RCC 7860 (cell line): ENCODE results near the gene AVPR2.

Experiments used
- DNase-seq: peaks from one replicate; pipeline ENCODE4 v3.0.0-alpha.2; 2015; ENCODE audit warnings: low spot score
- FAIRE-seq: peaks from 2 replicates; lab custom pipeline; 2012; peaks lifted over from hg19 to GRCh38; lab: Jason Lieb, UNC

AVPR2 gene

DNA sequence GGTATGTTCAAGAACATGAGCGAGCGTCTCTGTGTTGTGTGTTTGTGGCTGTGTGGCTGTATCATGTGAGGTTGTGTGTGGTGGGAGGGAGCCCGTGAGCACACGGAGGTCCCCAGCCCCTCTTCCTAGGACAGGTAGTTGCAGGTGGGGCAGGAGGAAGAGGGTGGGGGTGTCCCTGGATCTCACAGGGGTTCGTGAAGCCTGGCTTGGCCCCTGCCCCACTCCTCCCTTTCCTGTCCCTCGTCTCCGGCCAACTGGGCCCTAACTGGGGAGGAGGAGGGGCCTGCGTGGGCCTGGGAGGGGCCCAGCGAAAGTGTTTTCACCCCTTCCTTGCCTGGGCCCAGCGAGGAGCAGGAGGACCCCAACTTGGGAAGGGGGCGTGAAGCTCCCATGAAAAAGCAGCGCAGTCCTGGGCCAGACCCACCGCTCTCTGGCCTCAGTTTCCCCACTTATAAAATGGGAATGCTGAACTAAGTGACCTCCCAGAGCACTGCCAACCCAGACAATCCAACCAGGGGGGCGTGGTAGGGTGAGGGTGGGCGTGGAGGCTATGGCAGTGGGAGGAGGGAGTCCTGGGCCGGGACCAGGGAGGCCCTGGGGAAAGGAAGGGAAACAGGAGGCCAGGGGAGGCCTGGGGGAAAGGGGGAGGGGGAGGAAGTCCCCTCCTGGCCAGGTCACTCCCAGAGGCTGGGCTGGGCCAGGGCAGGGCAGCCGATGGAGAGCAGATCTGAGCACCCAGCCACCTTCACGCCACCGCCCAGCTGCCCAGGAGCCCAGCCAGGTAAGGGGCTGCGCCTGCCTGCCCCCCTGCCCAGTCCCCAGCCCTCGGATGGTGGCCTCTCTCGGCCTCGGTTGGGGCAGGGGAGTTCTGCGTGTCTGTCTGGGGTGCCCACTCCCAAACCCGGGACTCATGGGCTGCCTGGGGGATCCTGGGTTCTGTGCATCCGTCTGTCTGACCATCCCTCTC lies at the start of gene AVPR2:
Gene AVPR2 (plus strand): TSS at position 683 of the 967 bp plus-strand sequence. CDS start 473 bp downstream, outside the sequence.
- FAIRE-seq = no peak
- DNase-seq = no peak

GRCh38 chrX:153854702-153855101 lies 49.8 kb upstream of the AVPR2 start:
- FAIRE-seq (no peak), DNase-seq (no peak)

DNA sequence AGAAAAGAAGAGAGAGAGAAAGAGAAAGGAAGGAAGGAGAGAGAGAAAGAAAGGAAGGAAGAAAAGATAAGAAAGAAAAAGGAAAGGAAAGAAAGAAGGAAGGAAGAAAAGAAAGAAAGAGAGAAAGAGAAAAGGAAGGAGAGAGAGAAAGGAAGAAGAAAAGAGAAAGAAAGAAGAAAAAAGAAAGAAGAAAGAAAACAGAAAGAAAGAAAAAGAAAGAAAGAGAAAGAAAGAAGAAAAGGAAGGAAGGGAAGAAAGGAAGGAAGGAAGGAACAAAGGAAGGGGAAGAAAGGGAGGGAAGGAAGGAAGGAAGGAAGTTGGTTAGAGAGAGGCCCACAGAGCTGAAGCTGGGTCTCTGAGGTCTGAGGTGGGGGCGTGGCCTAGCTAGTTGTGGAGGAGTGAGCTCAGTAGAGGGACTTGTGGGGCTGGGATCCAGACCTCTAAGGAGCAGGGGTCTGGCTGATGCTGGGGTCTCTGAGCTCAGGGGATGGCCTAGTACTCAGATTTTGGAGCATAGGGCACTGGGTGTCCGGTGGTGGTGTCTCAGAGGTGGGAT lies 47.0 kb upstream of the AVPR2 start:
- no peak for FAIRE-seq
- no peak for DNase-seq

- DNase-seq (no peak), FAIRE-seq (no peak)
Measured at GRCh38 chrX:153861151-153861550, 43.3 kb upstream of the AVPR2 start.

GRCh38 chrX:153861733-153862310 lies 42.7 kb upstream of the AVPR2 start:
- FAIRE-seq = no peak
- DNase-seq = no peak

DNA sequence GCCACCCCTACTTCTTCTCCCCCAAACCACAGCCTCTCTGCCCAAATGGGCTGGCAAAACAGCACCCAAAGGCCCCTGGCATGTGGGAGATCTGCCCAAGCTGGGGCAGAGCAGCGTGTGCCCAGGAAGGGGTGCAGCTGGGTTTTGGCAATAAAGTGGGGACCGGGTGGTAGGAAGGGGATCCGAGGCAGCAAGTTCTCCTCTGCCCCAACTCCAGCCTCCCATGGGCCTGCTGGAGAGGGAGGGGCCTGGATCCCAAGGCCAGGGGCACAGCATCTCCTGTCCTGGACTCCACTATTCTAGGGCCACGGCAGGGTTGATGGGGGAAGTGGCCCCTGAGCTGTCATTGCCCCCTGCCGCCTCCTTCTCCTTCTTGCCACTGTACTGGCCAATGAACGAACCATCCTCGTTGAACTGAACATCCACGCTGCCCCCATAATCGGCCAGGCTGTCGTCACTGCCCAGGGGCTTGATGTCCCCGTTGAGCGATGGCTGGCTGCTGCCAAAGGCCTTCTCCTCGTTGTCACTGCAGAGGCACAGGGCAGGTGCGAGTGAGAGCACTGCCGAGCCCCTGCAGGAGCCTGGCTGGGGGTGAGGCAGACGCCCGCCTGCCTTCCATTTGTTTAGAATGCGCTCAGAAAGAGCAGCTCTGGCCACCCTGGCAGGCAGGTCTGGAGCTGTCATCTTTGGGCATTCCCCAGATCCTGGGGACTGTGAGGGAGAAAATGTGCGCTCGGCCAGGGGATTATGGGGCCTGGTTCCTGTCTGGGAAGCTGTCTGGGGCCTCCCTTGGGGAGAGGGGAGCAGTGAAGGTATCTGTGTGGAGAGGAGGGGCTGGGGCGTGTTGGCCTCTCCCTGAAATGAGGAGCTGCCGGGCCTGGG lies 41.9 kb upstream of the AVPR2 start:
- FAIRE-seq = no peak
- no peak for DNase-seq

DNA sequence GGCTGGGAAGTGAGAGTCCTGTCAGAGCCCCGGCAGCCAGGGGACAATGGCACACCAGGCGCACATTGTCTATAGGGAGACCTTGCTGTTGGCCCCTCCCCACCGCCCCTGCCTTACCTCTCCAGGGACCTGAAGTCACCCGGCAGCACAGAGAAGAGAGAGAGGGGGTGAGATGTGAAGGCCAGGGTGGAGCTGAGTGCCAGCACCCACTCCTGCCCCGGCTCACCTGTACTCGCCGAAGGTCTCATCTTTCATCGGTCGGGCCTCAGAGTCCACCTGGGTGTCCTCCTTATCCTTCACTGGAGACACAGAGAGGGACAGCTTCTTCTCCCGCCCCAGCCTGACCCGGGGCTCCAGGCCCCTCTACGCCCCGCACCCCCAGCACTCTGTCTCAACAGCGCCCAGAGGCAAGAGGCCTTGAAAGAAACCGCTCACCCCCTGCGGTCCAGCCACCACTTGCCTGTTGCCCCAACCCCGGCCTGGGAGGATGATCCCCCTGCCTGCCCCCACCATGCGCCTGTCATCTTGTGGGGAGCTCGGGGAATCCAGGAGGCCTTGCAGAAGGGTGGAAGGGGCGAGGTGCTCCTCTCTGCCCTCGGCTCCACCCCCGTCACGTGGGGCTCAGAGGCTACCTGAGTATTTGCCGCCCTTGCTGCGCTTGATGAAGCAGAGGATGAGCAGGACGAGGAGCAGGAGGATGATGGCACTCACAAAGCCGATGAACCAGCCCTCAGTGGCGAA lies 41.1 kb upstream of the AVPR2 start:
- no peak for DNase-seq
- FAIRE-seq = no peak

DNA sequence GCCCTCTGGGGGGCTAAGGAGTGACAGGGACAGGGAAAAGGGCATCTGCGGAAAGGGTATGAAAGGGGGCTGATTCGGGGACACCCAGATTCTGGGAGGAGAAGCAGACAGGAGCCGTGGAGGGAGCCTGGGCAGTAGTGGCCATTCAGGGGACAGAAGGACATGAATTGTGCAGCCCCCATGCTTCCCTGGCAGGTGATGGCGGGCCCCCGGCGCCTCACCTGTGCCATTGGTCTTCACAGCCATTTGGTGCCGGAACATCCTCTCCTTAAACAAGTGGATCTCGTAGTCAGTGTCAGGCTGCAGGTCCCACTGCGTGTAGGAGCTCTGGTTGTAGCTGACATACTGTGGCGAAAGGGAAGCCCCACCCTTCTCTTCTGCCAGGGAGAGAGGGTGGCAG lies 40.4 kb upstream of the AVPR2 start:
- FAIRE-seq = no peak

DNA sequence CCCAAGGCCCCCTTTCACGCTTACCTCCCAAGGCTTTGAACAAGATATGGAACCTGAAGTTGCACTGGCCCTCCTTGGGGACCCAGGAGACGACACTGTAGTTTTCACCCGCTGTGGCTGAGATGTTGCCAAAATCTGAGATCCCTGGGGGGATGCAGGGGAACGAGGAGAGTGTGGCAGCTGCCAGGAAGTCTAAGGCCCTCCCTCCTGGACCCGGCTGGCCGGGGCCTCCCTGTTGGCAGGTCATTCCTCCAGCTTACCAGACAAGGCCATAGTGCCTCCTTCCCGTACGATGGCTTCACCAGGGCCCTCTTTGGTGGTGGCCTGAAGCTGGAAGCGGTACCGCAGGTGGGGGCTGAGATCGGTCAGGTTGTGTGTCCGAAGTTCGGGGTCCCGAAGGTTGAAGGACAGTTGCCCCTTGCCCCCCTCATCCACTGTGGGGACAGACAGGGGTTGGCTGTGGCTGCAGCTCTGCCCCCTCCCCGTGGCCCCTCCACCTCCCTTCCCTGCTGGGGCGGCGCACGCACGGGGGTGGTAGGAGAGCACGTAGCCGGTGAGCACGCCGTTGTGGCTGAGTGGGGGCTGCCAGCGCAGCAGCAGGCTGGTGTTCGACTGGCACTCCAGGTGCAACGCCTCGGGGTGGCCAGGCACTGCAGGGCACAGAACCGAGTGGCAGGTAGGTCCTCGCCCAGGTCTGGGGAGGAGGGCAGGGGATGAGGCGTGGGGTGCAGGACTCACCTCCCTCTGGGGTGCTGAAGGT lies 39.7 kb upstream of the AVPR2 start:
- FAIRE-seq (no peak), DNase-seq (no peak)

More for the DNA sequence above, 40.4 kb upstream of the AVPR2 start:
- no peak for DNase-seq

- no peak for DNase-seq
- FAIRE-seq = no peak
Measured at GRCh38 chrX:153865321-153865580, 39.2 kb upstream of the AVPR2 start.

GRCh38 chrX:153865685-153866084 lies 38.8 kb upstream of the AVPR2 start:
- FAIRE-seq = no peak
- no peak for DNase-seq

- DNase-seq (no peak), FAIRE-seq (no peak)
Measured at GRCh38 chrX:153866302-153867019, 38.0 kb upstream of the AVPR2 start.

DNA sequence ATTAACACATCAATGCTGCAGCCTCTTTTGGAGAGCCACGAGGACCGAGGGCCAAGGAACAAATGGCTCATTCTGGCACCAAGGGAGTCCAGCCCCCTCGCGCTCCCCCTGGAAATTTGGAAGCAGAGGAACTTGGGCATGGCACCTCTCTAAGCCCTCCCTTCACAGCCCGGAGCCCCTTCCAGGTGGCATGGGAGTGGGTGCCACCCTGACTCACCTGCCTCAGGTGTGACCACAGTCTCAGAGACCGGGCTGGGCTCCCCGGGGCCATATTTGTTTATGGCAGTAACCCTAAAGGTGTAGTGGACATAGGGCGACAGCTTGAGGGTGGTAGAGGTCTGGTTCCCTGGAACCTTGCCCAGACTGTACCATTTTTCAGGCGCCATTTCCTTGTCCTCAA lies 37.3 kb upstream of the AVPR2 start:
- DNase-seq = no peak
- no peak for FAIRE-seq

GRCh38 chrX:153867671-153868070 lies 36.8 kb upstream of the AVPR2 start:
- no peak for FAIRE-seq

GRCh38 chrX:153868576-153869472 lies 35.6 kb upstream of the AVPR2 start:
- no peak for DNase-seq
- FAIRE-seq = no peak

More at GRCh38 chrX:153867671-153868070, 36.8 kb upstream of the AVPR2 start:
- no peak for DNase-seq

GRCh38 chrX:153869473-153870287 lies 34.8 kb upstream of the AVPR2 start:
- DNase-seq (no peak), FAIRE-seq (no peak)

DNA sequence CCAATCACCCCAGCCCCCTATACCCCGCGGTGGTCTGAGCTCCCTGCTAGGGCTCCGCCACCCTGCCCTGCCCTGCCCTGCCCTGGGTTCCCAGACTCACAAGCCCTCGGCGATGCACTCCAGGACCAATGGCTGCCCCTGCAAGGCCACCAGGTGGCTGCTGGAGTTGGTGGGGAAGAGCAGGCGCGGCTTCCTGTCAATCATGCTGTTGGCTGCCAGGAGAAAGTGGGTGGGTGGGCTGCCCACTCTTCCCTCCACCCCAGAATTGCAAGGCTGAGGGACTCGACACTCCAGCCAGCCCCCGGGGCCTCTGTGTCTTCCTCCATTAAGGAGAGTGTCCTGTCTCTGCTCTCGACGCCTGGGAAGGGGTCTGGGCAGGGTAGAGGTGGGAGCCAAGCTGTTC lies 34.2 kb upstream of the AVPR2 start:
- no peak for FAIRE-seq
- DNase-seq = no peak
